HG03460 (cell line): ENCODE data around the gene KIAA0040.

Experiments used
- ATAC-seq: cut with Tn5 transposase; IDR thresholded peaks from one replicate; pipeline ENCODE4 v1.9.1; 2021; ENCODE audit not compliant: unreplicated experiment

KIAA0040 gene

GRCh38 chr1:175145899-175146528, 46.6 kb downstream of the KIAA0040 start:
- no peak for ATAC-seq

GRCh38 chr1:175138579-175138978, 54.0 kb downstream of the KIAA0040 start:
- ATAC-seq: no peak

- no peak for ATAC-seq
These were observed 55.2 kb downstream of the KIAA0040 start for GRCh38 chr1:175137369-175137768.

GRCh38 chr1:175136246-175136645, 56.3 kb downstream of the KIAA0040 start:
- no peak for ATAC-seq

GRCh38 chr1:175134500-175134899, 58.1 kb downstream of the KIAA0040 start:
- ATAC-seq: no peak

- no peak for ATAC-seq
These were observed 58.7 kb downstream of the KIAA0040 start for GRCh38 chr1:175133673-175134435.

- no peak for ATAC-seq
These were observed 60.1 kb downstream of the KIAA0040 start for GRCh38 chr1:175132436-175132835.

GRCh38 chr1:175131095-175131494, 61.5 kb downstream of the KIAA0040 start:
- no peak for ATAC-seq

GRCh38 chr1:175130649-175131045, 61.9 kb downstream of the KIAA0040 start:
- ATAC-seq: no peak

GRCh38 chr1:175129997-175130648, 62.5 kb downstream of the KIAA0040 start:
- no peak for ATAC-seq

- no peak for ATAC-seq
These were observed 63.0 kb downstream of the KIAA0040 start for GRCh38 chr1:175129644-175129996.

- no peak for ATAC-seq
These were observed 63.4 kb downstream of the KIAA0040 start for GRCh38 chr1:175129182-175129581.

- no peak for ATAC-seq
These were observed 64.1 kb downstream of the KIAA0040 start for GRCh38 chr1:175128523-175128922.

GRCh38 chr1:175127565-175127964, 65.0 kb downstream of the KIAA0040 start:
- ATAC-seq: no peak

GRCh38 chr1:175126347-175126746, 66.2 kb downstream of the KIAA0040 start:
- no peak for ATAC-seq

GRCh38 chr1:175124861-175125260, 67.7 kb downstream of the KIAA0040 start:
- no peak for ATAC-seq

GRCh38 chr1:175120511-175120910, 72.1 kb downstream of the KIAA0040 start:
- no peak for ATAC-seq

- ATAC-seq: peak; percentile 48
These were observed 73.9 kb downstream of the KIAA0040 start for GRCh38 chr1:175118375-175119367.

- ATAC-seq: no peak
These were observed 75.7 kb downstream of the KIAA0040 start for GRCh38 chr1:175116903-175117302.

- ATAC-seq: no peak
These were observed 76.3 kb downstream of the KIAA0040 start for GRCh38 chr1:175116210-175116798.

- no peak for ATAC-seq
These were observed 77.6 kb downstream of the KIAA0040 start for GRCh38 chr1:175114996-175115395.
